Esophagus squamous epithelium (tissue), 5 donors: ENCODE measurements around the gene ROR1. TPM values are rescaled to one million over a fixed set of nuclear protein-coding genes. Genes with fewer than 3 reads are reported as not detected.
A peak's percentile ranks its signal among the peaks of the same experiment; 100 is the strongest.
"Not testable (repeated sequence)": the region's sequence is repeated elsewhere in the genome, so short reads cannot be mapped to it uniquely, and the experiment has no call there.

Source experiments
- DNase-seq: peaks from one replicate; lab custom pipeline; 2025; lab: John Stamatoyannopoulos, UW
- H3K27ac ChIP-seq, 4 donors: fragments of 200-600 bp; sonication (generic); one replicate each; pipeline ENCODE4 v1.5.1; 2016 to 2019; ENCODE audit warnings: mild to moderate bottlenecking in 1 of 4
- H3K27me3 ChIP-seq, 4 donors: fragments of 200-600 bp; sonication (generic); 1 replicate in 3 of 4; 2 replicates in 1 of 4; pipeline versions ENCODE4 v1.5.1 to v1.6.0; 2017 to 2021; ENCODE audit warnings: antibody characterized with exemption in 1 of 4
- H3K36me3 ChIP-seq, 3 donors: fragments of 200-600 bp; sonication (generic); one replicate each; pipeline ENCODE4 v1.5.1; 2016 to 2019
- H3K4me1 ChIP-seq, 3 donors: fragments of 200-600 bp; sonication (generic); one replicate each; pipeline ENCODE4 v1.5.1; 2017 to 2019
- H3K4me3 ChIP-seq, 4 donors: fragments of 200-600 bp; sonication (generic); 1 replicate in 3 of 4; 2 replicates in 1 of 4; pipeline ENCODE4 v1.5.1; 2016 to 2019; ENCODE audit warnings: mild to moderate bottlenecking in 2 of 4, moderate library complexity in 1 of 4
- H3K9me3 ChIP-seq, 3 donors: fragments of 200-600 bp; sonication (generic); one replicate each; pipeline ENCODE4 v1.5.1; 2016 to 2019
- CTCF ChIP-seq, 6 experiments: fragments of 450-650 bp in 4 of 6; fragments of 200-600 bp in 2 of 6; sonication (generic) in 2 of 6; IDR thresholded peaks; one replicate each; pipeline ENCODE4 v1.5.1; 2016 to 2019; ENCODE audit warnings: antibody characterized with exemption in 6 of 6, mild to moderate bottlenecking in 4 of 6, moderate library complexity in 4 of 6
- POLR2A ChIP-seq, 4 donors: fragments of 450-650 bp; IDR thresholded peaks; one replicate each; pipeline ENCODE4 v1.6.1; 2017; ENCODE audit warnings: antibody characterized with exemption in 4 of 4, mild to moderate bottlenecking in 4 of 4, moderate library complexity in 3 of 4
- WGBS, 2 donors: methylation state at CpG; one replicate each; pipeline ENCODE4 v1.1.5; 2018; 5-methylcytosine and 5-hydroxymethylcytosine counted together
- intact Hi-C: fragments of 100-400 bp; cut with DNase I; formaldehyde crosslinking; loops from one replicate; pipeline ENCODE4 v1.15.0; 2022
- total RNA-seq, 4 donors: library from RNA; depleted of rRNA; stranded (reverse); fragments of >200 nt; gene quantifications; one replicate each; pipeline ENCODE4 v1.1.0, GENCODE V29; 2016
- donor health status: DM: yes; HTN: yes; CAD: no.

The ROR1 gene
- total RNA-seq, 4 donors from 2014 or later = 6.6 to 15.3 (median 9.4) TPM

GRCh38 chr1:63812071-63812700 is 38.4 kb downstream of the ROR1 start:
- Histone ChIP-seq H3K27me3 (no peaks in the 10 kb centered on the region), H3K36me3 (no peaks in the 10 kb centered on the region), H3K27ac (no peak overlapping the region), H3K4me3 (no peak overlapping the region), H3K4me1 (peaks cover 0 to 48% (median 17%) of the 10 kb centered on the region in 3 donors), H3K9me3 (peaks cover 0 to 7% (median 0%) of the 10 kb centered on the region in 3 donors)
- WGBS, 2 donors = 79 to 95% methylated on average over 4 to 6 of the region's 6 CpGs
- TF ChIP-seq CTCF (IDR thresholded peaks at IDR 0.05) (no peak), POLR2A (IDR thresholded peaks at IDR 0.05) (no peak)
- no peak for DNase-seq
- intact Hi-C loops = no loop called here

DNA sequence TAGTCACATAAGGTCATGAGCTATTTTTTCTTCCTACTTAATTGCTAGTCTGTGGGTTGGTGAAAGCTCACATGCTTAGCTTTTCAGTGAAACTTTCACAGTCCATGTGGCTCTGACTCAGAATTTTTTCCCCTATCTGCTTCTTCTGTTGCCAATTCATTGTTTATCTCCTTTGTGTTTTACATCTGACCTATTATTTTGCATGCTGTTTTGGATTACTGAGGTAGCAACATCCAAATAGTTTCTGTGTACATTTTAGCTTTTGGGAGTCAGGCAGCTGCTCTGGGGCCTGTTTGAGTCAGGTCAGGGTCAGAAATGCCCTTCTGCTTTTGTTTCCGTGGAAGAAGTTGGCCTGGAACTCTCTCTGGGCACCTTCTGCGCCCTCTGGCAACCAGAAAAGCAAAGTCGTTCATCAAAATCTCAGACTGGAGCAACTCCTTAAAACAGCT is 40.0 kb downstream of the ROR1 start:
- 9 to 15% methylated on average over 3 of the region's 3 CpGs for WGBS, 2 donors
- H3K4me3 ChIP-seq = no peak overlapping the region
- H3K9me3 ChIP-seq = peaks cover 0 to 7% (median 0%) of the 10 kb centered on the region in 3 donors
- H3K27me3 ChIP-seq = no peaks in the 10 kb centered on the region
- H3K27ac ChIP-seq = peak overlapping the region in 3 of 4 donors; percentile 37 to 68 (median 62)
- TF ChIP-seq POLR2A (IDR thresholded peaks at IDR 0.05) (no peak), CTCF (IDR thresholded peaks at IDR 0.05) (no peak)
- intact Hi-C loops = no loop called here
- no peaks in the 10 kb centered on the region for H3K36me3 ChIP-seq
- DNase-seq = no peak
- H3K4me1 ChIP-seq = peaks cover 0 to 61% (median 19%) of the 10 kb centered on the region in 3 donors

DNA sequence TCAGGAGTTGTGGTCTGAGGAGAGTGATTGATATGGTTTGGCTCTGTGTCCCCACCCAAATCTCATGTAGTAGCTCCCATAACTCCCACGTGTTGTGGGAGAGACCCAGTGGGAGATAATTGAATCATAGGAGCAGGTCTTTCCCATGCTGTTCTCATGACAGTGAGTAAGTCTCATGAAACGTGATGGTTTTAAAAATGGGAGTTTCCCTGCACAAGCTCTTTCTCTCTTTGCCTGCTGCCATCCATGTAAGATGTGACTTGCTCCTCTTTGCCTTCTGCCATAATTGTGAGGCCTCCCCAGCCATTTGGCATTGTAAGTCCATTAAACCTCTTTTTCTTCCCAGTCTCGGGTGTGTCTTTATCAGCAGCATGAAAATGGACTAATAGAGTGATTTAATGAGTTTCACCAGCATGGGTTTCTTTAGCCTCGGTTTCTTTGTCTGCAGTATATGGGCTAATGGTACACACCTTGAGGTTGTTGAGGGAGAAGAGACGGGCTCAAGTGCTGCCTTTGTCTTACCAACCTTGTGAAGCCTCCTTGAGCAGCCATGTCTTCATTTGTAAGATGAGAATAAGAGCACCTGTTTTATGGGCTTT is 42.5 kb downstream of the ROR1 start:
- H3K36me3 ChIP-seq, H3K27ac ChIP-seq, H3K27me3 ChIP-seq, DNase-seq, H3K4me3 ChIP-seq, H3K9me3 ChIP-seq, intact Hi-C loops: not testable (repeated sequence)
- WGBS, 2 donors = 70 to 80% methylated on average over 3 to 5 of the region's 5 CpGs
- H3K4me1 ChIP-seq = peaks cover 0 to 56% (median 20%) of the 10 kb centered on the region in 3 donors

GRCh38 chr1:63817152-63817667 is 43.4 kb downstream of the ROR1 start:
- Histone ChIP-seq H3K27me3 (no peaks in the 10 kb centered on the region), H3K4me1 (peaks cover 0 to 57% (median 18%) of the 10 kb centered on the region in 3 donors), H3K9me3 (peaks cover 0 to 7% (median 0%) of the 10 kb centered on the region in 3 donors), H3K27ac (no peak overlapping the region), H3K36me3 (no peaks in the 10 kb centered on the region), H3K4me3 (no peak overlapping the region)
- WGBS, 2 donors = 28 to 45% methylated on average over 5 of the region's 5 CpGs
- no peak for TF ChIP-seq POLR2A (IDR thresholded peaks at IDR 0.05)
- no peak for DNase-seq
- intact Hi-C loops = no loop called here

DNA sequence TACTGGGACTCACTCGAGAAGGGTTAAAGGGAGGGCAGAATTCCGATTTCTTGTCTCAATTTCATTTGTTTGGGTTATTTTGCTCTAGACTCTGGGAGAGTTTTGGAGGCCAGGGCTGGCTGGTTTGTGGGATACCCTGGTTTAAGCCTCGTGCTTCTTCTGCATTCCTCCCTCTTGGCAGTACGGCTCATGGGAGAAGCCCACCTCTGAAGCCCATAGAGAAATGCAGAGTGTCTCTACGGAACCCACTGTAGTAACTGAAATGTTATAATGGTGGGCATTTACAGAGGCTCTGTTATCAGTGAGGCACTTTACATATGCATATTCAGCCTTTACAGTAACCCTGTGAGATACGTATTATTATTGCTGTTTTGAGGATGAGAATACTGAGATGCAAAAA is 43.9 kb downstream of the ROR1 start:
- no peak for TF ChIP-seq CTCF (IDR thresholded peaks at IDR 0.05)
- no peak for TF ChIP-seq POLR2A (IDR thresholded peaks at IDR 0.05)
- Histone ChIP-seq H3K36me3 (no peaks in the 10 kb centered on the region), H3K27ac (no peak overlapping the region), H3K9me3 (peaks cover 0 to 7% (median 0%) of the 10 kb centered on the region in 3 donors), H3K4me3 (no peak overlapping the region), H3K27me3 (no peaks in the 10 kb centered on the region), H3K4me1 (peaks cover 0 to 57% (median 18%) of the 10 kb centered on the region in 3 donors)
- intact Hi-C loops = no loop called here
- 80 to 97% methylated on average over 5 of the region's 6 CpGs for WGBS, 2 donors
- no peak for DNase-seq
